Endothelial cell of umbilical vein (primary cell): Measurements from ENCODE around the gene CROCC2.

Experiments
- EZH2 ChIP-seq: IDR thresholded peaks from 2 replicates; pipeline ENCODE4 v1.6.1; 2012; ENCODE audit warnings: borderline replicate concordance, low read depth, mild to moderate bottlenecking, moderate library complexity, low read length, inconsistent platforms; ENCODE audit not compliant: severe bottlenecking
- POLR2A ChIP-seq: IDR thresholded peaks from 2 replicates; pipeline ENCODE4 v1.6.1; 2012; ENCODE audit warnings: low read depth, mild to moderate bottlenecking, control low read depth, low read length
- TF ChIP-seq, protein P1 (sequence below), 2 donors: IDR thresholded peaks; 1 replicate in 1 of 2; 2 replicates in 1 of 2; pipeline ENCODE4 v1.5.1; 2011; ENCODE audit warnings: low read length in 2 of 2, mild to moderate bottlenecking in 2 of 2, moderate library complexity in 2 of 2, control low read depth in 1 of 2, inconsistent platforms in 1 of 2, low read depth in 1 of 2; ENCODE audit not compliant: insufficient read depth in 1 of 2; ENCODE audit errors: extremely low read depth in 1 of 2
- TF ChIP-seq, protein P2 (sequence below): IDR thresholded peaks from 2 replicates; pipeline ENCODE4 v1.6.1; 2011; ENCODE audit not compliant: insufficient read depth, insufficient read length

DNA sequence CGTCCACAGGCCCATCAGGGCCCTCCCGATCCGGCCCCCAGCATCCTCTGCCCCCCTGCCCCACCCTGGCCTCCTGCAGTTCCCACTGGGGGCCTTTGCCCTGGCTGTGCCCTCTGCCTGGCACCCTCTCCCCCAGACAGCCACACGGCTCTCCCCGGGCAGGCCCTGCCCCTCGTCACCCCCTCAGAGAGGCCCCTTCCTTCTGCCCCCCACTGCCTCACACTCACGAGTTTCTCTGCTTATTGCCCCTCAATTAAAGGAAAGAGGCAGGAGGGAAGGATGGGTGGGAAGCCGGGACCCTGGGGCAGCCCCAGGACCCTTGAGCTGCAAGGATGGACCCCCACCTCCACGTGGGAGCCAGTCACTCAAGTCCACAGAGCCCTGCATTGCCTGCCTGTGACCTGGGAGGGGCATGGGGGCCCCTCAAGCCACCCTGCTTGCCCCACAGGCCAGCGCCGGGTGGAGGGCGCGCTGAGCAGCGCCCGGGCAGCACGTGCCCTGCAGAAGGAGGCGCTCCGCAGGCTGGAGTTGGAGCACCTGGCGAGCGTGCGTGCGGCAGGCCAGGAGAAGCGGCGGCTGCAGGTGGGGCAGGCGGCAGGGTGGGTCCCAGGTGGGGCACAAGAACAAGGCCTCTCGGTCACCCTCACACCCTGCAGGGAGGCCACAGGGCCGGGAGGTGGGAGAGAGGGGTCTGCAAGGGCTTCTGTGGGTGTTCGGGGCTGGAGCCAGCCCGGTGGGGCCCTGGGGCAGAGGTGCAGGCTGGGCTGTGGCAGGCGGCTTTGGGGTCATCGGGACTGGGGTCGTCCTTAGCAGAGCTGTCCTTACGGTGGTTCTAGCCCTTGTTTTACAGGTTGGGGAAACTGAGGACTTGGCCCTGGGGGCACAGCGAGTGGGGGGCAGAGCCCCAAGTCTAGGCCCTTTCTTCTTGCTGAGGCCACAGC is 61.8 kb downstream of the CROCC2 start:
- TF ChIP-seq, protein P1, sequence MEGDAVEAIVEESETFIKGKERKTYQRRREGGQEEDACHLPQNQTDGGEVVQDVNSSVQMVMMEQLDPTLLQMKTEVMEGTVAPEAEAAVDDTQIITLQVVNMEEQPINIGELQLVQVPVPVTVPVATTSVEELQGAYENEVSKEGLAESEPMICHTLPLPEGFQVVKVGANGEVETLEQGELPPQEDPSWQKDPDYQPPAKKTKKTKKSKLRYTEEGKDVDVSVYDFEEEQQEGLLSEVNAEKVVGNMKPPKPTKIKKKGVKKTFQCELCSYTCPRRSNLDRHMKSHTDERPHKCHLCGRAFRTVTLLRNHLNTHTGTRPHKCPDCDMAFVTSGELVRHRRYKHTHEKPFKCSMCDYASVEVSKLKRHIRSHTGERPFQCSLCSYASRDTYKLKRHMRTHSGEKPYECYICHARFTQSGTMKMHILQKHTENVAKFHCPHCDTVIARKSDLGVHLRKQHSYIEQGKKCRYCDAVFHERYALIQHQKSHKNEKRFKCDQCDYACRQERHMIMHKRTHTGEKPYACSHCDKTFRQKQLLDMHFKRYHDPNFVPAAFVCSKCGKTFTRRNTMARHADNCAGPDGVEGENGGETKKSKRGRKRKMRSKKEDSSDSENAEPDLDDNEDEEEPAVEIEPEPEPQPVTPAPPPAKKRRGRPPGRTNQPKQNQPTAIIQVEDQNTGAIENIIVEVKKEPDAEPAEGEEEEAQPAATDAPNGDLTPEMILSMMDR (IDR thresholded peaks at IDR 0.05; ENCODE audit: extremely low read depth in 1 of 2, insufficient read depth in 1 of 2, low read depth in 1 of 2, low read length in 2 of 2) = no peak
- TF ChIP-seq, protein P2, sequence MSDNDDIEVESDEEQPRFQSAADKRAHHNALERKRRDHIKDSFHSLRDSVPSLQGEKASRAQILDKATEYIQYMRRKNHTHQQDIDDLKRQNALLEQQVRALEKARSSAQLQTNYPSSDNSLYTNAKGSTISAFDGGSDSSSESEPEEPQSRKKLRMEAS = no peak
- no peak for TF ChIP-seq POLR2A
- TF ChIP-seq EZH2 = no peak
